ENCODE data around the gene SLC38A9. TPM values are rescaled to one million over a fixed set of nuclear protein-coding genes. Genes with fewer than 3 reads are reported as not detected.
A peak's percentile ranks its signal among the peaks of the same experiment; 100 is the strongest.

Gene SLC38A9
- total and polyA plus RNA-seq, 9 of the 15 experiments (the other 6 are each of a cell fraction or from before 2014, with no cell fraction given), result 14.0 to 34.5 (median 20.7) TPM

GRCh38 chr5:55712023-55712859 lies at the start of gene SLC38A9 (continued):
- TF ChIP-seq ELF1 (tag; IDR thresholded peaks at IDR 0.05) (peak; percentile 92), COPS2 (conservative IDR thresholded peaks at IDR 0.05) (no peak), ZFX (CRISPR knock-in tag; IDR thresholded peaks at IDR 0.05) (peak; percentile 85), ILF3 (IDR thresholded peaks at IDR 0.05; ENCODE audit: borderline replicate concordance) (no peak), ETS1 (conservative IDR thresholded peaks at IDR 0.05; ENCODE audit: control insufficient read depth, low read depth, low read length) (peak; percentile 96), SMAD3 (CRISPR knock-in tag; conservative IDR thresholded peaks at IDR 0.05) (0 out of 2 replicates have a peak, but pooled peaks have one; percentile 20), SRSF9 (IDR thresholded peaks at IDR 0.05; ENCODE audit: borderline replicate concordance, low read depth, low read length) (no peak), RB1 (IDR thresholded peaks at IDR 0.05; ENCODE audit: low read depth) (no peak), ZNF511 (CRISPR knock-in tag; IDR thresholded peaks at IDR 0.05) (no peak), NELFE (IDR thresholded peaks at IDR 0.05; ENCODE audit: insufficient read depth, insufficient read length) (no peak), TAF7 (tag; IDR thresholded peaks at IDR 0.05) (peak; percentile 40; the same call in 1 of the 2 replicates), PHF20 (IDR thresholded peaks at IDR 0.05; ENCODE audit: partially characterized antibody) (peak; percentile 54), HDAC2 (IDR thresholded peaks at IDR 0.05) (0 out of 2 replicates have a peak, but pooled peaks have one; percentile 23), SMAD1 (IDR thresholded peaks at IDR 0.05; ENCODE audit: low read depth, low read length, partially characterized antibody) (peak; percentile 45), PBX2 (CRISPR knock-in tag; IDR thresholded peaks at IDR 0.05; ENCODE audit: low read depth) (peak; percentile 60), PBX2 (tag; conservative IDR thresholded peaks at IDR 0.05; ENCODE audit: low read depth) (peak; percentile 58; the same call in 1 of the 2 replicates), NRF1 (conservative IDR thresholded peaks at IDR 0.05 in 1 of 2, IDR thresholded peaks at IDR 0.05 in 1 of 2) (peak; percentile 73 to 78), GABPA (tag; conservative IDR thresholded peaks at IDR 0.05; ENCODE audit: low read depth) (peak; percentile 92), ZEB2 (IDR thresholded peaks at IDR 0.05) (no peak), ZBTB8A (IDR thresholded peaks at IDR 0.05; ENCODE audit: partially characterized antibody) (no peak), HNRNPLL (IDR thresholded peaks at IDR 0.05; ENCODE audit: low read depth, low read length, poor library complexity, severe bottlenecking) (peak; percentile 37), KDM5B (IDR thresholded peaks at IDR 0.05; ENCODE audit: insufficient replicate concordance, low read depth, low read length) (peak; percentile 91), SNAPC5 (CRISPR knock-in tag; IDR thresholded peaks at IDR 0.05) (no peak), ZNF282 (CRISPR knock-in tag; IDR thresholded peaks at IDR 0.05) (no peak)
